ENCODE results near the gene MYBPHL. TPM values are rescaled to one million over a fixed set of nuclear protein-coding genes. Genes with fewer than 3 reads are reported as not detected.
A peak's percentile ranks its signal among the peaks of the same experiment; 100 is the strongest.

The MYBPHL gene
- total and polyA plus RNA-seq, 2 of the 13 experiments (the other 11 are each of a cell fraction or from before 2014, with no cell fraction given), result 3.7 to 3.8 TPM

DNA sequence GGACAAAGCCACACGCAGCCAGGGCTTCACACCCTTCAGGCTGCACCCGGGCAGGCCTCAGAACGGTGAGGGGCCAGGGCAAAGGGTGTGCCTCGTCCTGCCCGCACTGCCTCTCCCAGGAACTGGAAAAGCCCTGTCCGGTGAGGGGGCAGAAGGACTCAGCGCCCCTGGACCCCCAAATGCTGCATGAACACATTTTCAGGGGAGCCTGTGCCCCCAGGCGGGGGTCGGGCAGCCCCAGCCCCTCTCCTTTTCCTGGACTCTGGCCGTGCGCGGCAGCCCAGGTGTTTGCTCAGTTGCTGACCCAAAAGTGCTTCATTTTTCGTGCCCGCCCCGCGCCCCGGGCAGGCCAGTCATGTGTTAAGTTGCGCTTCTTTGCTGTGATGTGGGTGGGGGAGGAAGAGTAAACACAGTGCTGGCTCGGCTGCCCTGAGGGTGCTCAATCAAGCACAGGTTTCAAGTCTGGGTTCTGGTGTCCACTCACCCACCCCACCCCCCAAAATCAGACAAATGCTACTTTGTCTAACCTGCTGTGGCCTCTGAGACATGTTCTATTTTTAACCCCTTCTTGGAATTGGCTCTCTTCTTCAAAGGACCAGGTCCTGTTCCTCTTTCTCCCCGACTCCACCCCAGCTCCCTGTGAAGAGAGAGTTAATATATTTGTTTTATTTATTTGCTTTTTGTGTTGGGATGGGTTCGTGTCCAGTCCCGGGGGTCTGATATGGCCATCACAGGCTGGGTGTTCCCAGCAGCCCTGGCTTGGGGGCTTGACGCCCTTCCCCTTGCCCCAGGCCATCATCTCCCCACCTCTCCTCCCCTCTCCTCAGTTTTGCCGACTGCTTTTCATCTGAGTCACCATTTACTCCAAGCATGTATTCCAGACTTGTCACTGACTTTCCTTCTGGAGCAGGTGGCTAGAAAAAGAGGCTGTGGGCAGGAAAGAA lies 32.0 kb downstream of the MYBPHL start (continued):
- peak; percentile 71 for TF ChIP-seq ISL2 (CRISPR knock-in tag; IDR thresholded peaks at IDR 0.05)
- TF ChIP-seq, protein P1, sequence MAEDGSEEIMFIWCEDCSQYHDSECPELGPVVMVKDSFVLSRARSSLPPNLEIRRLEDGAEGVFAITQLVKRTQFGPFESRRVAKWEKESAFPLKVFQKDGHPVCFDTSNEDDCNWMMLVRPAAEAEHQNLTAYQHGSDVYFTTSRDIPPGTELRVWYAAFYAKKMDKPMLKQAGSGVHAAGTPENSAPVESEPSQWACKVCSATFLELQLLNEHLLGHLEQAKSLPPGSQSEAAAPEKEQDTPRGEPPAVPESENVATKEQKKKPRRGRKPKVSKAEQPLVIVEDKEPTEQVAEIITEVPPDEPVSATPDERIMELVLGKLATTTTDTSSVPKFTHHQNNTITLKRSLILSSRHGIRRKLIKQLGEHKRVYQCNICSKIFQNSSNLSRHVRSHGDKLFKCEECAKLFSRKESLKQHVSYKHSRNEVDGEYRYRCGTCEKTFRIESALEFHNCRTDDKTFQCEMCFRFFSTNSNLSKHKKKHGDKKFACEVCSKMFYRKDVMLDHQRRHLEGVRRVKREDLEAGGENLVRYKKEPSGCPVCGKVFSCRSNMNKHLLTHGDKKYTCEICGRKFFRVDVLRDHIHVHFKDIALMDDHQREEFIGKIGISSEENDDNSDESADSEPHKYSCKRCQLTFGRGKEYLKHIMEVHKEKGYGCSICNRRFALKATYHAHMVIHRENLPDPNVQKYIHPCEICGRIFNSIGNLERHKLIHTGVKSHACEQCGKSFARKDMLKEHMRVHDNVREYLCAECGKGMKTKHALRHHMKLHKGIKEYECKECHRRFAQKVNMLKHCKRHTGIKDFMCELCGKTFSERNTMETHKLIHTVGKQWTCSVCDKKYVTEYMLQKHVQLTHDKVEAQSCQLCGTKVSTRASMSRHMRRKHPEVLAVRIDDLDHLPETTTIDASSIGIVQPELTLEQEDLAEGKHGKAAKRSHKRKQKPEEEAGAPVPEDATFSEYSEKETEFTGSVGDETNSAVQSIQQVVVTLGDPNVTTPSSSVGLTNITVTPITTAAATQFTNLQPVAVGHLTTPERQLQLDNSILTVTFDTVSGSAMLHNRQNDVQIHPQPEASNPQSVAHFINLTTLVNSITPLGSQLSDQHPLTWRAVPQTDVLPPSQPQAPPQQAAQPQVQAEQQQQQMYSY (CRISPR knock-in tag; IDR thresholded peaks at IDR 0.05), result no peak
- TF ChIP-seq, protein P2, sequence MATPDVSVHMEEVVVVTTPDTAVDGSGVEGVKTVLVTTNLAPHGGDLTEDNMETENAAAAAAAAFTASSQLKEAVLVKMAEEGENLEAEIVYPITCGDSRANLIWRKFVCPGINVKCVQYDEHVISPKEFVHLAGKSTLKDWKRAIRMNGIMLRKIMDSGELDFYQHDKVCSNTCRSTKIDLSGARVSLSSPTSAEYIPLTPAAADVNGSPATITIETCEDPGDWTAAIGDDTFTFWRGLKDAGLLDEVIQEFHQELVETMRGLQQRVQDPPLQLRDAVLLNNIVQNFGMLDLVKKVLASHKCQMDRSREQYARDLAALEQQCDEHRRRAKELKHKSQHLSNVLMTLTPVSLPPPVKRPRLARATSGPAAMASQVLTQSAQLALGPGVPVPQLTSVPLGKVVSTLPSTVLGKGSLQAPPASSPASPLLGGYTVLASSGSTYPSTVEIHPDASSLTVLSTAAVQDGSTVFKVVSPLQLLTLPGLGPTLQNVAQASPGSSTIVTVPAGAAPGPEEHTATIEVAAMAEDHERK (CRISPR knock-in tag; IDR thresholded peaks at IDR 0.05; ENCODE audit: low read depth), result no peak
- TF ChIP-seq POLR2A (IDR thresholded peaks at IDR 0.05; ENCODE audit: insufficient read depth in 1 of 2, low read depth in 2 of 2, low read length in 2 of 2), result peak in 1 of 2 experiments; percentile 26; a peak in 1 of 4 replicates
- TF ChIP-seq, protein P3, sequence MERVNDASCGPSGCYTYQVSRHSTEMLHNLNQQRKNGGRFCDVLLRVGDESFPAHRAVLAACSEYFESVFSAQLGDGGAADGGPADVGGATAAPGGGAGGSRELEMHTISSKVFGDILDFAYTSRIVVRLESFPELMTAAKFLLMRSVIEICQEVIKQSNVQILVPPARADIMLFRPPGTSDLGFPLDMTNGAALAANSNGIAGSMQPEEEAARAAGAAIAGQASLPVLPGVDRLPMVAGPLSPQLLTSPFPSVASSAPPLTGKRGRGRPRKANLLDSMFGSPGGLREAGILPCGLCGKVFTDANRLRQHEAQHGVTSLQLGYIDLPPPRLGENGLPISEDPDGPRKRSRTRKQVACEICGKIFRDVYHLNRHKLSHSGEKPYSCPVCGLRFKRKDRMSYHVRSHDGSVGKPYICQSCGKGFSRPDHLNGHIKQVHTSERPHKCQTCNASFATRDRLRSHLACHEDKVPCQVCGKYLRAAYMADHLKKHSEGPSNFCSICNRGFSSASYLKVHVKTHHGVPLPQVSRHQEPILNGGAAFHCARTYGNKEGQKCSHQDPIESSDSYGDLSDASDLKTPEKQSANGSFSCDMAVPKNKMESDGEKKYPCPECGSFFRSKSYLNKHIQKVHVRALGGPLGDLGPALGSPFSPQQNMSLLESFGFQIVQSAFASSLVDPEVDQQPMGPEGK (CRISPR knock-in tag; IDR thresholded peaks at IDR 0.05), result peak; percentile 95
- no peak for TF ChIP-seq ZNF225 (CRISPR knock-in tag; IDR thresholded peaks at IDR 0.05)
- peak; percentile 73 for TF ChIP-seq TEAD3 (CRISPR knock-in tag; optimal IDR thresholded peaks at IDR 0.05; ENCODE audit: borderline replicate concordance)
- TF ChIP-seq, protein P4, sequence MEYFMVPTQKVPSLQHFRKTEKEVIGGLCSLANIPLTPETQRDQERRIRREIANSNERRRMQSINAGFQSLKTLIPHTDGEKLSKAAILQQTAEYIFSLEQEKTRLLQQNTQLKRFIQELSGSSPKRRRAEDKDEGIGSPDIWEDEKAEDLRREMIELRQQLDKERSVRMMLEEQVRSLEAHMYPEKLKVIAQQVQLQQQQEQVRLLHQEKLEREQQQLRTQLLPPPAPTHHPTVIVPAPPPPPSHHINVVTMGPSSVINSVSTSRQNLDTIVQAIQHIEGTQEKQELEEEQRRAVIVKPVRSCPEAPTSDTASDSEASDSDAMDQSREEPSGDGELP (IDR thresholded peaks at IDR 0.05; ENCODE audit: borderline replicate concordance, low read depth), result peak; percentile 75; the same call in 1 of the 2 replicates
- TF ChIP-seq NFIC (IDR thresholded peaks at IDR 0.05; ENCODE audit: low read length), result peak; percentile 45; the same call in 1 of the 2 replicates
- TF ChIP-seq FOXA3 (CRISPR knock-in tag; IDR thresholded peaks at IDR 0.05), result peak; percentile 91
- TF ChIP-seq, protein P5, sequence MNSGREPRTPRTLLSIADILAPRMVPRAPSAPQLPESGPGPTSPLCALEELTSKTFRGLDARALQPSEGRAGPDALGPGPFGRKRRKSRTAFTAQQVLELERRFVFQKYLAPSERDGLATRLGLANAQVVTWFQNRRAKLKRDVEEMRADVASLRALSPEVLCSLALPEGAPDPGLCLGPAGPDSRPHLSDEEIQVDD (CRISPR knock-in tag; IDR thresholded peaks at IDR 0.05; ENCODE audit: borderline replicate concordance), result no peak
- no peak for TF ChIP-seq PAF1 (CRISPR knock-in tag; IDR thresholded peaks at IDR 0.05)
- TF ChIP-seq, protein P6, sequence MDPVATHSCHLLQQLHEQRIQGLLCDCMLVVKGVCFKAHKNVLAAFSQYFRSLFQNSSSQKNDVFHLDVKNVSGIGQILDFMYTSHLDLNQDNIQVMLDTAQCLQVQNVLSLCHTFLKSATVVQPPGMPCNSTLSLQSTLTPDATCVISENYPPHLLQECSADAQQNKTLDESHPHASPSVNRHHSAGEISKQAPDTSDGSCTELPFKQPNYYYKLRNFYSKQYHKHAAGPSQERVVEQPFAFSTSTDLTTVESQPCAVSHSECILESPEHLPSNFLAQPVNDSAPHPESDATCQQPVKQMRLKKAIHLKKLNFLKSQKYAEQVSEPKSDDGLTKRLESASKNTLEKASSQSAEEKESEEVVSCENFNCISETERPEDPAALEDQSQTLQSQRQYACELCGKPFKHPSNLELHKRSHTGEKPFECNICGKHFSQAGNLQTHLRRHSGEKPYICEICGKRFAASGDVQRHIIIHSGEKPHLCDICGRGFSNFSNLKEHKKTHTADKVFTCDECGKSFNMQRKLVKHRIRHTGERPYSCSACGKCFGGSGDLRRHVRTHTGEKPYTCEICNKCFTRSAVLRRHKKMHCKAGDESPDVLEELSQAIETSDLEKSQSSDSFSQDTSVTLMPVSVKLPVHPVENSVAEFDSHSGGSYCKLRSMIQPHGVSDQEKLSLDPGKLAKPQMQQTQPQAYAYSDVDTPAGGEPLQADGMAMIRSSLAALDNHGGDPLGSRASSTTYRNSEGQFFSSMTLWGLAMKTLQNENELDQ (CRISPR knock-in tag; IDR thresholded peaks at IDR 0.05; ENCODE audit: borderline replicate concordance), result no peak
- TF ChIP-seq HMG20B (CRISPR knock-in tag; conservative IDR thresholded peaks at IDR 0.05), result peak; percentile 48; the same call in 1 of the 2 replicates
- no peak for TF ChIP-seq ZNF337 (CRISPR knock-in tag; IDR thresholded peaks at IDR 0.05; ENCODE audit: borderline replicate concordance, low read depth)
- TF ChIP-seq ZNF468 (CRISPR knock-in tag; IDR thresholded peaks at IDR 0.05), result no peak
- peak; percentile 86 for TF ChIP-seq MTA1 (CRISPR knock-in tag; IDR thresholded peaks at IDR 0.05; ENCODE audit: borderline replicate concordance)
